ENCODE data around the gene NACC2. TPM values are rescaled to one million over a fixed set of nuclear protein-coding genes. Genes with fewer than 3 reads are reported as not detected.

NACC2 gene
- total and polyA plus RNA-seq, 9 of the 15 experiments (the other 6 are each of a cell fraction or from before 2014, with no cell fraction given): 0.70 to 25.1 (median 5.6) TPM

DNA sequence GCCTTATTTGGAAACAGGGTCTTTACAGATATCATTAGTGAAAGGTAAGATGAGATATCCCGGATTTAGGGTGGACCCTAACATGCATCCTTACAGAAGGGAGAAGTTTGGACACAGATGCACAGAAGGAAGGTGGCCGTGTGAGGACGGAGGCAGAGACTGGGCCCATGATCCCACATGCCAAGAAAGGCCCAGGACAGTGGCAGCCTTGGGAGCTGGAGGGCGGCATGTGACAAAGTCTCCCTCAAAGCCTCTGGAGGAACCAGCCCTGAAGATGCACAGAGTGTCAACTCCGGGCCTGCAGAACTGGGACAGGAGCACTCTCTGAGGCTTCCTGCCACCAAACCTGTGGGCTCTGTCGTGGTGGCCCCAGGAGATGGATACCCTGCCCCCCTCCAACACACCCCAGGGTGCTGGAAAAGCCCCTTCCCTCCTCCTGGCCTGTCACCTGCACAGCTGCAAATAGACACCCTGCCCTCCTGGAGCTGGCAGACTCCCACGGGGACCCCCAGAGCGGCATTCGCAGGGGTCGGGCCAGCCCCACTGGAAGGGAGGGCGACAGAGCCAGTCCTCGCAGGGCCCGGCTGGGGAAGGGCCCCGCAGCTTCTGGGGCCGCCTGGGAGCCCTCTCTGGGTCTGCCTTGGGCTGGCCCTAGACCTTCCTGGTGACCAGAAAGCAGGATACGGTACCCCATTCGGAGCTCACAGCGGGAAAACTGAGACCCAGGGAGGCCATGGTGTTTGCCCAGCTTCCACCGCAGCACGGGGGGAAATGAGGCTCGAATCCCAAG, 7.9 kb downstream of the NACC2 start:
- intact Hi-C loops (cut with micrococcal nuclease) (no loop called here), in situ Hi-C loops (cut with MboI) (no loop called here)
- Histone ChIP-seq H3K9me3 (replicated peaks; ENCODE audit: control insufficient read depth, insufficient read depth, low read depth, low read length) (no peaks in the 10 kb centered on the region), H3K4me1 (replicated peaks in 1 of 2; ENCODE audit: control insufficient read depth in 2 of 2, insufficient read depth in 2 of 2, low read length in 2 of 2) (peaks cover 2 to 85% of the 10 kb centered on the region in 2 experiments; a peak in 3 of 5 replicates), H3K27ac (ENCODE audit: extremely low read depth, low read depth, low read length) (no peak overlapping the region), H3K36me3 (ENCODE audit: control insufficient read depth, insufficient read depth, low read length) (peaks cover 45% of the 10 kb centered on the region; the same call in 1 of the 3 replicates), H3K9ac (ENCODE audit: insufficient read depth in 1 of 2, low read depth in 2 of 2, low read length in 2 of 2) (peak overlapping the region in 1 of 2 experiments; percentile 28; a peak in 2 of 4 replicates), H3K9me1 (ENCODE audit: control insufficient read depth, insufficient read depth, low read length) (peaks cover 5% of the 10 kb centered on the region), H4K20me1 (replicated peaks; ENCODE audit: control insufficient read depth, insufficient read depth, low read length) (peaks cover 53% of the 10 kb centered on the region), H3K79me2 (ENCODE audit: control insufficient read depth, insufficient read depth, low read length) (peaks cover 97% of the 10 kb centered on the region), H2AFZ (ENCODE audit: low read depth, low read length) (no peak overlapping the region), H3K4me2 (ENCODE audit: insufficient read depth, low read length) (no peak overlapping the region), H3K4me3 (no peak overlapping the region), H3K27me3 (ENCODE audit: control insufficient read depth in 2 of 2, insufficient read depth in 2 of 2, low read length in 2 of 2) (no peaks in the 10 kb centered on the region)
- DNase-seq (ENCODE audit: extremely low read depth in 1 of 4, low spot score in 3 of 4): no peak
- CTCF ChIA-PET (ENCODE audit: low intra/inter-chr PET ratio): no interaction called here
- no peak for ATAC-seq
- 89% methylated on average over 21 of the region's 21 CpGs for WGBS (ENCODE audit: insufficient coverage, low coverage, missing lambda C conversion rate)
- POLR2A ChIA-PET: interaction anchor here (0.6 to 1.0 kb wide), 3 partner anchors 9 to 388 kb away, joined by 3 read pairs; no protein-coding TSS in a partner anchor
- BruUV-seq (replicated peaks): no TSS peak
- no peak for FAIRE-seq
- TF ChIP-seq TEAD2 (tag; IDR thresholded peaks at IDR 0.05) (no peak), FOXA3 (CRISPR knock-in tag; conservative IDR thresholded peaks at IDR 0.05 in 1 of 2, IDR thresholded peaks at IDR 0.05 in 1 of 2) (no peak), SRSF3 (IDR thresholded peaks at IDR 0.05; ENCODE audit: insufficient read depth, low read length) (no peak), MEIS2 (IDR thresholded peaks at IDR 0.05; ENCODE audit: partially characterized antibody) (no peak), SRF (CRISPR knock-in tag; IDR thresholded peaks at IDR 0.05) (no peak), RFX7 (CRISPR knock-in tag; IDR thresholded peaks at IDR 0.05) (no peak), ETV1 (tag; conservative IDR thresholded peaks at IDR 0.05; ENCODE audit: low read depth) (no peak), KAT7 (CRISPR knock-in tag; IDR thresholded peaks at IDR 0.05; ENCODE audit: borderline replicate concordance) (no peak), MYC (IDR thresholded peaks at IDR 0.05; ENCODE audit: low read depth, low read length) (no peak), MYC (CRISPR knock-in tag; IDR thresholded peaks at IDR 0.05; ENCODE audit: borderline replicate concordance, low read depth) (no peak), JUND (IDR thresholded peaks at IDR 0.05; ENCODE audit: borderline replicate concordance, low read depth, low read length) (no peak), JUND (tag; IDR thresholded peaks at IDR 0.05; ENCODE audit: borderline replicate concordance, low read depth, low read length) (no peak)
- TF ChIP-seq, protein P1, sequence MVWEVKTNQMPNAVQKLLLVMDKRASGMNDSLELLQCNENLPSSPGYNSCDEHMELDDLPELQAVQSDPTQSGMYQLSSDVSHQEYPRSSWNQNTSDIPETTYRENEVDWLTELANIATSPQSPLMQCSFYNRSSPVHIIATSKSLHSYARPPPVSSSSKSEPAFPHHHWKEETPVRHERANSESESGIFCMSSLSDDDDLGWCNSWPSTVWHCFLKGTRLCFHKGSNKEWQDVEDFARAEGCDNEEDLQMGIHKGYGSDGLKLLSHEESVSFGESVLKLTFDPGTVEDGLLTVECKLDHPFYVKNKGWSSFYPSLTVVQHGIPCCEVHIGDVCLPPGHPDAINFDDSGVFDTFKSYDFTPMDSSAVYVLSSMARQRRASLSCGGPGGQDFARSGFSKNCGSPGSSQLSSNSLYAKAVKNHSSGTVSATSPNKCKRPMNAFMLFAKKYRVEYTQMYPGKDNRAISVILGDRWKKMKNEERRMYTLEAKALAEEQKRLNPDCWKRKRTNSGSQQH (CRISPR knock-in tag; IDR thresholded peaks at IDR 0.05): no peak
- TF ChIP-seq, protein P2, sequence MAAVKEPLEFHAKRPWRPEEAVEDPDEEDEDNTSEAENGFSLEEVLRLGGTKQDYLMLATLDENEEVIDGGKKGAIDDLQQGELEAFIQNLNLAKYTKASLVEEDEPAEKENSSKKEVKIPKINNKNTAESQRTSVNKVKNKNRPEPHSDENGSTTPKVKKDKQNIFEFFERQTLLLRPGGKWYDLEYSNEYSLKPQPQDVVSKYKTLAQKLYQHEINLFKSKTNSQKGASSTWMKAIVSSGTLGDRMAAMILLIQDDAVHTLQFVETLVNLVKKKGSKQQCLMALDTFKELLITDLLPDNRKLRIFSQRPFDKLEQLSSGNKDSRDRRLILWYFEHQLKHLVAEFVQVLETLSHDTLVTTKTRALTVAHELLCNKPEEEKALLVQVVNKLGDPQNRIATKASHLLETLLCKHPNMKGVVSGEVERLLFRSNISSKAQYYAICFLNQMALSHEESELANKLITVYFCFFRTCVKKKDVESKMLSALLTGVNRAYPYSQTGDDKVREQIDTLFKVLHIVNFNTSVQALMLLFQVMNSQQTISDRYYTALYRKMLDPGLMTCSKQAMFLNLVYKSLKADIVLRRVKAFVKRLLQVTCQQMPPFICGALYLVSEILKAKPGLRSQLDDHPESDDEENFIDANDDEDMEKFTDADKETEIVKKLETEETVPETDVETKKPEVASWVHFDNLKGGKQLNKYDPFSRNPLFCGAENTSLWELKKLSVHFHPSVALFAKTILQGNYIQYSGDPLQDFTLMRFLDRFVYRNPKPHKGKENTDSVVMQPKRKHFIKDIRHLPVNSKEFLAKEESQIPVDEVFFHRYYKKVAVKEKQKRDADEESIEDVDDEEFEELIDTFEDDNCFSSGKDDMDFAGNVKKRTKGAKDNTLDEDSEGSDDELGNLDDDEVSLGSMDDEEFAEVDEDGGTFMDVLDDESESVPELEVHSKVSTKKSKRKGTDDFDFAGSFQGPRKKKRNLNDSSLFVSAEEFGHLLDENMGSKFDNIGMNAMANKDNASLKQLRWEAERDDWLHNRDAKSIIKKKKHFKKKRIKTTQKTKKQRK (IDR thresholded peaks at IDR 0.05; ENCODE audit: borderline replicate concordance, low read depth, low read length): no peak
- TF ChIP-seq, protein P3, sequence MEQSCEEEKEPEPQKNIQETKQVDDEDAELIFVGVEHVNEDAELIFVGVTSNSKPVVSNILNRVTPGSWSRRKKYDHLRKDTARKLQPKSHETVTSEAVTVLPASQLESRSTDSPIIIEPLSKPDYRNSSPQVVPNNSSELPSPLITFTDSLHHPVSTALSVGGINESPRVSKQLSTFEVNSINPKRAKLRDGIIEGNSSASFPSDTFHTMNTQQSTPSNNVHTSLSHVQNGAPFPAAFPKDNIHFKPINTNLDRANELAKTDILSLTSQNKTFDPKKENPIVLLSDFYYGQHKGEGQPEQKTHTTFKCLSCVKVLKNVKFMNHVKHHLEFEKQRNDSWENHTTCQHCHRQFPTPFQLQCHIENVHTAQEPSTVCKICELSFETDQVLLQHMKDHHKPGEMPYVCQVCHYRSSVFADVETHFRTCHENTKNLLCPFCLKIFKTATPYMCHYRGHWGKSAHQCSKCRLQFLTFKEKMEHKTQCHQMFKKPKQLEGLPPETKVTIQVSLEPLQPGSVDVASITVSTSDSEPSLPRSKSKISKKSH (CRISPR knock-in tag; IDR thresholded peaks at IDR 0.05): no peak

All from K562 (cell line).